Peyer's patch (tissue), 4 donors: ENCODE data around the gene HOXA4. TPM values are rescaled to one million over a fixed set of nuclear protein-coding genes. Genes with fewer than 3 reads are reported as not detected.
A peak's percentile ranks its signal among the peaks of the same experiment; 100 is the strongest.

Source experiments
- DNase-seq, 3 donors: peaks; one replicate each; pipeline ENCODE4 v3.0.0-alpha.2; 2017 to 2019
- H3K27ac ChIP-seq, 4 donors: fragments of 200-600 bp; sonication (generic); one replicate each; pipeline ENCODE4 v1.5.1; 2016 to 2019
- H3K27me3 ChIP-seq, 2 donors: fragments of 200-600 bp; sonication (generic); one replicate each; pipeline ENCODE4 v1.5.1; 2019
- H3K36me3 ChIP-seq, 3 donors: fragments of 200-600 bp; sonication (generic); one replicate each; pipeline ENCODE4 v1.5.1; 2016 to 2019
- H3K4me1 ChIP-seq, 4 donors: fragments of 200-600 bp; sonication (generic); one replicate each; pipeline ENCODE4 v1.5.1; 2016 to 2019
- H3K4me3 ChIP-seq, 4 donors: fragments of 200-600 bp; sonication (generic); 1 replicate in 3 of 4; 2 replicates in 1 of 4; pipeline ENCODE4 v1.5.1; 2016 to 2019; ENCODE audit warnings: mild to moderate bottlenecking in 1 of 4
- H3K9me3 ChIP-seq, 4 donors: fragments of 200-600 bp; sonication (generic); one replicate each; pipeline ENCODE4 v1.5.1; 2016 to 2019; ENCODE audit warnings: mild to moderate bottlenecking in 1 of 4
- CTCF ChIP-seq, 6 experiments: fragments of 450-650 bp in 4 of 6; fragments of 200-600 bp in 2 of 6; sonication (generic) in 1 of 6; IDR thresholded peaks; one replicate each; pipeline ENCODE4 v1.5.1; 2017 to 2019; ENCODE audit warnings: antibody characterized with exemption in 6 of 6, mild to moderate bottlenecking in 3 of 6, moderate library complexity in 1 of 6
- POLR2A ChIP-seq, 2 donors: fragments of 450-650 bp; IDR thresholded peaks; one replicate each; pipeline ENCODE4 v1.5.1; 2017; ENCODE audit warnings: antibody characterized with exemption in 2 of 2, mild to moderate bottlenecking in 2 of 2, moderate library complexity in 2 of 2
- total RNA-seq, 4 donors: library from RNA; depleted of rRNA; stranded (reverse); fragments of >200 nt; gene quantifications; one replicate each; pipeline ENCODE4 v1.1.0, GENCODE V29; 2016

HOXA4 gene
- total RNA-seq, 4 donors from 2014 or later, result 2.6 to 11.5 (median 5.9) TPM

GRCh38 chr7:27159266-27160144 is 28.9 kb upstream of the HOXA4 start:
- Histone ChIP-seq H3K9me3 (peaks cover 0 to 7% (median 0%) of the 10 kb centered on the region in 4 donors), H3K27ac (peak overlapping the region in 3 of 4 donors; percentile 76 to 93 (median 91)), H3K4me3 (peak overlapping the region in 2 of 4 donors; percentile 74 to 81), H3K36me3 (no peaks in the 10 kb centered on the region), H3K27me3 (no peaks in the 10 kb centered on the region), H3K4me1 (peaks cover under 1 to 50% (median 12%) of the 10 kb centered on the region in 4 donors)
- peak in 2 of 3 donors; percentile 53 to 67 for DNase-seq
- no peak for TF ChIP-seq CTCF (IDR thresholded peaks at IDR 0.05)
- no peak for TF ChIP-seq POLR2A (IDR thresholded peaks at IDR 0.05)

GRCh38 chr7:27158436-27159265 is 28.1 kb upstream of the HOXA4 start:
- Histone ChIP-seq H3K9me3 (peaks cover 0 to 7% (median 0%) of the 10 kb centered on the region in 4 donors), H3K27me3 (no peaks in the 10 kb centered on the region), H3K4me3 (peak overlapping the region in 2 of 4 donors; percentile 74 to 81), H3K4me1 (peaks cover 3 to 58% (median 12%) of the 10 kb centered on the region in 4 donors), H3K36me3 (no peaks in the 10 kb centered on the region), H3K27ac (peak overlapping the region in 3 of 4 donors; percentile 76 to 93 (median 91))
- DNase-seq, result peak in 2 of 3 donors; percentile 47 to 67
- TF ChIP-seq POLR2A (IDR thresholded peaks at IDR 0.05) (no peak), CTCF (IDR thresholded peaks at IDR 0.05) (no peak)

- Histone ChIP-seq H3K27me3 (no peaks in the 10 kb centered on the region), H3K4me3 (peak overlapping the region in 2 of 4 donors; percentile 74 to 81), H3K9me3 (peaks cover 0 to 7% (median 0%) of the 10 kb centered on the region in 4 donors), H3K36me3 (no peaks in the 10 kb centered on the region), H3K27ac (peak overlapping the region in 3 of 4 donors; percentile 76 to 93 (median 91)), H3K4me1 (peaks cover 3 to 66% (median 12%) of the 10 kb centered on the region in 4 donors)
- TF ChIP-seq CTCF (IDR thresholded peaks at IDR 0.05), result no peak
- no peak for TF ChIP-seq POLR2A (IDR thresholded peaks at IDR 0.05)
- DNase-seq, result peak in 2 of 3 donors; percentile 47 to 70
Observed at GRCh38 chr7:27157702-27158431, 27.3 kb upstream of the HOXA4 start.

- Histone ChIP-seq H3K36me3 (no peaks in the 10 kb centered on the region), H3K27me3 (no peaks in the 10 kb centered on the region), H3K4me1 (peaks cover 3 to 66% (median 12%) of the 10 kb centered on the region in 4 donors), H3K9me3 (peaks cover 0 to 7% (median 0%) of the 10 kb centered on the region in 4 donors), H3K4me3 (peak overlapping the region; percentile 33 to 81 (median 55)), H3K27ac (peak overlapping the region; percentile 69 to 93 (median 84))
- TF ChIP-seq CTCF (IDR thresholded peaks at IDR 0.05) (no peak), POLR2A (IDR thresholded peaks at IDR 0.05) (no peak)
- peak; percentile 9 to 64 (median 45) for DNase-seq
Observed at GRCh38 chr7:27156916-27157701, 26.6 kb upstream of the HOXA4 start.
